ENCODE measurements around the gene SPRED2.

DNA sequence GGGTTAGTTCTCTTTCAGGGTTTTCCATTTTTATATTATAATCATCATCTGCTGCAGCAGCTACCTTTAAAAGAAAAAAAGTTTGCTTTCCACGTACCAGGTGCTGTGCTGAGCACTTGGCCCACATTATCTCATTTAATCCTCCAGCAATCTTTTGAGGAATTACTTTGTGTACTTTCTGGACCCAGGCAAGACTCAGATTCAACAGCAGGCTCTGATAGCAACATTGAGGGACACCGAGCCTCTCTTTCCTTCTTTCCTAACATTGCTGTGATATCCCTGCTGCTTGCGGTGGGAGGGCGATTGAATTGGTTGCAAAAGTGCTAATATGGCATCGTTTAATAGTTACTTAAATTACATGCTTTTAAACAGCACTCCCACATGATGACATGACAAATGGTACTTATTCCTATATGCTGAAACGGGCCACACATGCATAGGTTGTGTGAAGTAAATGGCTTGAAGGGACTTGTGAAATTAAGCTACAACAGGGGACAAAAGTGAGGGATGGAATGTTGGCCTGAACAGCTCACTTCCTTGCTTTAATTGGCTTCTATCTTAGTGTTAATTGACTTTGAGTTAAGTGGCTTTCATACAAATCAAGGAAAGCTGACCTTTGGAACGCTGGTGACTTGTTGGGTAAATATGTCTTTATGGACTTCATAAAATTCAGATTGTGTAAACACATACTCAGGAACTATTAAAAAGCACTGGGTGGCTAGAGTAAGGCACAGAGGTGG is 21.2 kb downstream of the SPRED2 start:
- TF ChIP-seq ZFP3 (CRISPR knock-in tag; IDR thresholded peaks at IDR 0.05) (no peak), ZC3H10 (CRISPR knock-in tag; IDR thresholded peaks at IDR 0.05) (no peak), SNAI2 (CRISPR knock-in tag; IDR thresholded peaks at IDR 0.05) (no peak), PPARA (CRISPR knock-in tag; IDR thresholded peaks at IDR 0.05; ENCODE audit: borderline replicate concordance) (no peak), ZNF8 (CRISPR knock-in tag; IDR thresholded peaks at IDR 0.05) (no peak), TOX (CRISPR knock-in tag; IDR thresholded peaks at IDR 0.05; ENCODE audit: borderline replicate concordance) (no peak), ZNF70 (CRISPR knock-in tag; IDR thresholded peaks at IDR 0.05) (no peak), ISL1 (CRISPR knock-in tag; IDR thresholded peaks at IDR 0.05) (no peak), ZNF565 (CRISPR knock-in tag; conservative IDR thresholded peaks at IDR 0.05; ENCODE audit: low read depth) (no peak)
- TF ChIP-seq, protein P1, sequence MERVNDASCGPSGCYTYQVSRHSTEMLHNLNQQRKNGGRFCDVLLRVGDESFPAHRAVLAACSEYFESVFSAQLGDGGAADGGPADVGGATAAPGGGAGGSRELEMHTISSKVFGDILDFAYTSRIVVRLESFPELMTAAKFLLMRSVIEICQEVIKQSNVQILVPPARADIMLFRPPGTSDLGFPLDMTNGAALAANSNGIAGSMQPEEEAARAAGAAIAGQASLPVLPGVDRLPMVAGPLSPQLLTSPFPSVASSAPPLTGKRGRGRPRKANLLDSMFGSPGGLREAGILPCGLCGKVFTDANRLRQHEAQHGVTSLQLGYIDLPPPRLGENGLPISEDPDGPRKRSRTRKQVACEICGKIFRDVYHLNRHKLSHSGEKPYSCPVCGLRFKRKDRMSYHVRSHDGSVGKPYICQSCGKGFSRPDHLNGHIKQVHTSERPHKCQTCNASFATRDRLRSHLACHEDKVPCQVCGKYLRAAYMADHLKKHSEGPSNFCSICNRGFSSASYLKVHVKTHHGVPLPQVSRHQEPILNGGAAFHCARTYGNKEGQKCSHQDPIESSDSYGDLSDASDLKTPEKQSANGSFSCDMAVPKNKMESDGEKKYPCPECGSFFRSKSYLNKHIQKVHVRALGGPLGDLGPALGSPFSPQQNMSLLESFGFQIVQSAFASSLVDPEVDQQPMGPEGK (CRISPR knock-in tag; IDR thresholded peaks at IDR 0.05; ENCODE audit: borderline replicate concordance): no peak
- TF ChIP-seq, protein P2, sequence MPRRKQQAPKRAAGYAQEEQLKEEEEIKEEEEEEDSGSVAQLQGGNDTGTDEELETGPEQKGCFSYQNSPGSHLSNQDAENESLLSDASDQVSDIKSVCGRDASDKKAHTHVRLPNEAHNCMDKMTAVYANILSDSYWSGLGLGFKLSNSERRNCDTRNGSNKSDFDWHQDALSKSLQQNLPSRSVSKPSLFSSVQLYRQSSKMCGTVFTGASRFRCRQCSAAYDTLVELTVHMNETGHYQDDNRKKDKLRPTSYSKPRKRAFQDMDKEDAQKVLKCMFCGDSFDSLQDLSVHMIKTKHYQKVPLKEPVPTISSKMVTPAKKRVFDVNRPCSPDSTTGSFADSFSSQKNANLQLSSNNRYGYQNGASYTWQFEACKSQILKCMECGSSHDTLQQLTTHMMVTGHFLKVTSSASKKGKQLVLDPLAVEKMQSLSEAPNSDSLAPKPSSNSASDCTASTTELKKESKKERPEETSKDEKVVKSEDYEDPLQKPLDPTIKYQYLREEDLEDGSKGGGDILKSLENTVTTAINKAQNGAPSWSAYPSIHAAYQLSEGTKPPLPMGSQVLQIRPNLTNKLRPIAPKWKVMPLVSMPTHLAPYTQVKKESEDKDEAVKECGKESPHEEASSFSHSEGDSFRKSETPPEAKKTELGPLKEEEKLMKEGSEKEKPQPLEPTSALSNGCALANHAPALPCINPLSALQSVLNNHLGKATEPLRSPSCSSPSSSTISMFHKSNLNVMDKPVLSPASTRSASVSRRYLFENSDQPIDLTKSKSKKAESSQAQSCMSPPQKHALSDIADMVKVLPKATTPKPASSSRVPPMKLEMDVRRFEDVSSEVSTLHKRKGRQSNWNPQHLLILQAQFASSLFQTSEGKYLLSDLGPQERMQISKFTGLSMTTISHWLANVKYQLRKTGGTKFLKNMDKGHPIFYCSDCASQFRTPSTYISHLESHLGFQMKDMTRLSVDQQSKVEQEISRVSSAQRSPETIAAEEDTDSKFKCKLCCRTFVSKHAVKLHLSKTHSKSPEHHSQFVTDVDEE (CRISPR knock-in tag; IDR thresholded peaks at IDR 0.05): no peak
- TF ChIP-seq, protein P3, sequence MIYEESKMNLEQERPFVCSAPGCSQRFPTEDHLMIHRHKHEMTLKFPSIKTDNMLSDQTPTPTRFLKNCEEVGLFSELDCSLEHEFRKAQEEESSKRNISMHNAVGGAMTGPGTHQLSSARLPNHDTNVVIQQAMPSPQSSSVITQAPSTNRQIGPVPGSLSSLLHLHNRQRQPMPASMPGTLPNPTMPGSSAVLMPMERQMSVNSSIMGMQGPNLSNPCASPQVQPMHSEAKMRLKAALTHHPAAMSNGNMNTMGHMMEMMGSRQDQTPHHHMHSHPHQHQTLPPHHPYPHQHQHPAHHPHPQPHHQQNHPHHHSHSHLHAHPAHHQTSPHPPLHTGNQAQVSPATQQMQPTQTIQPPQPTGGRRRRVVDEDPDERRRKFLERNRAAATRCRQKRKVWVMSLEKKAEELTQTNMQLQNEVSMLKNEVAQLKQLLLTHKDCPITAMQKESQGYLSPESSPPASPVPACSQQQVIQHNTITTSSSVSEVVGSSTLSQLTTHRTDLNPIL (CRISPR knock-in tag; IDR thresholded peaks at IDR 0.05; ENCODE audit: low read depth): no peak

All from SK-N-SH treated with all-trans-retinoic acid at 6 μM for 48 hours (cell line).